ENCODE measurements around the gene MCTP2.

MCTP2 gene

GRCh38 chr15:94300612-94301011 is 69.3 kb downstream of the MCTP2 start:
- no peak for FAIRE-seq

GRCh38 chr15:94305133-94305532 is 73.8 kb downstream of the MCTP2 start:
- no peak for FAIRE-seq

DNA sequence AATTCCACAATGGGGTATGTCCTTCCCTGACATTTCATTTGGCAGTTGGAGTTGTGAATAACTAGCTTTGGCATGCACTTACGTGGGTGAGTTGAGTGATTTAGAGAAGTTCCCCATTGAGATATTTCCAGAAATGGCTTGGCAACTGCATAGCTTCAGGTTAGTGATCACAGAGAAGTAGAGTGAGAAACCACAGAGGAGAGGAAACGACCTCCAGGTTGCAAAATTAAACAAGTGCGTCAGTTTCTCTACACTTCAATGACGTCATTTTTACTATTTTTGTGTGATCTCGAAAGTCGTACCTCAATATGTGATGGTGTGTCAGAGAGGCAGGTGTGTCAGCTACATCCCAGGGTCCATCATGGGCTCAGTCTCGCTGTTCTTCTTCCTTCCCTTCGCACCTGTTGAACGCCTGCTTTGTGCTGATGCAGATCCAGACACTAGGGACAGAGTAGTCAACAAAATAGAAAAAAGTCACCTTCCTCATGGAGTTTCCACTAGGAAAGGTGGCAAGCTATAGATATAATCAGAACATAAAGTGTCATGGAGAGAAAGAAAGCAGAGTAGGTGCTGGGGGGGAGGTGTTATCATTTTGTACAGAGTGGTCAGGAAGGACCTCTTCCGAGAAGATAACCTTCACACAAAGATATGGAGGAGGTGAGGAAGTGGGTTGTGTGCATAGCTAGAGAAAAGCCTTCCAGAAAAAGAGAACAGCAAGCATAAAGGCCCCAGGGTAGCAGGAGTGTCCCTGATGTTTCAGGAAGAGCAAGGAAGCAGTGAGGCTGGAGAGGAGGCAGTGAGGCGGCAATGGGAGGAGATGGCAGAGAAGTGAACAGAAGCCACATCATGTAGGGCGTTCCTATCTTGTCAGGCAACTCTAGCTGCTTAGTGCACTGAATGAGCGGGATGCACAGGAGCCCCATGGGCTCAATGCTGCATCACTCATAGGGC is 75.6 kb downstream of the MCTP2 start:
- FAIRE-seq, result no peak

DNA sequence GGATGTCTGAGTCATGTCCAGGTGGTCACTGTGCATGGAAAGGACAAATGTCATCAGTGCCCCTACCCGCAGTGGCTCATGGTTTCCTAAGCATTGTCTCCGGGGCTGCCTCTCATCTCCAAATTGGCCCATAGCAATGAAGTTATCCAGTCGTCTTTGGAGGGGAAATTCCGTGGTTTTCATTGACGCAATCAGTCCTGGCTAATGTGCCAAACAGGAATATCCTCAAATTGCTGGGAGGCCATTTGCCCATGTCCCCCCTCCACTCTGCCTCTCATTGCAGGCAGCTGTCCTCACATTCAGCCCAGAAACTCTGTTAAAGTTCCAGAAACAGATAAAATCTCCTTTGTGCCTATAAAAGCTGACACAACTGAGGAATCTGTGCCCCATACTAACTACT is 81.6 kb downstream of the MCTP2 start:
- no peak for FAIRE-seq

GRCh38 chr15:94314639-94315038 is 83.3 kb downstream of the MCTP2 start:
- FAIRE-seq, result no peak

DNA sequence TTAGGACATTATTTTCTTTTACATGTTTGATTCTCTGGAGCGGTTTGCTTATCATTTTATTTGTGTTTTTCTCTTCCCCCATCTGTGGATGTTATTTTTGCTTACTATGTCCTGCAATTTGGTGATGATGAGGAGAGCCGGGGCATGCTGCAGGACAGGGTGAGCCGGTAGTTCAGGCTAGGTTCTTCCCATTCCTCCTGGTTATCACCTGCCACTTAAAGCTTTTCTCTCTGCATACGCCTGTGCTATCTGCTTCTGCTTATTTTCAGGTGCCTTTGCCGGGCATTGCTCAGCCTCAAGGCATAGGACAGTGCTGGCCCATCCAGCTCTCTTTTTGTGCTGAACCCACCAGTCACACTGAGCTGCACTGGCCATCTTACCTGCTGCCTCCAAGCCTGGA is 85.8 kb downstream of the MCTP2 start:
- no peak for FAIRE-seq

DNA sequence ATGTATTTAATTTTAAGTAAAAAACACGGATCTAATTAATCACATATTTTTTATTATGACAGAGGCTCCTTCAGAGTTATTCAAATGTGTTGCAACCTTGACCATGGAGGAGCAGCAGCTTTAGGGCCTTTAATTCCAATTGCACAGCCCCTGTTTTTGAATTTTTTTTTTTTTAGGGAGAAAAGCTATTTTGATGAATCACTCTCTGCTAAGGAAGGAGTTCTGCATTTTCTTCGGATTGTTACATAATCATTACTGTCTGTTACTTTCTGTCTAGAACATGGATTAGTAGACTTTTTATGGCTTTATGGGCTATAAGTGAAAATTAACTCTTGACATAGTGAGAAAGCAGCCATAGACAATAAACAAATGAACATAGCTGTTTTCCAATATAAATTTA is 90.8 kb downstream of the MCTP2 start:
- FAIRE-seq, result no peak

- no peak for FAIRE-seq
These were observed 91.7 kb downstream of the MCTP2 start for GRCh38 chr15:94323076-94323475.

GRCh38 chr15:94324117-94324826 is 92.9 kb downstream of the MCTP2 start:
- FAIRE-seq, result peak; percentile 87

DNA sequence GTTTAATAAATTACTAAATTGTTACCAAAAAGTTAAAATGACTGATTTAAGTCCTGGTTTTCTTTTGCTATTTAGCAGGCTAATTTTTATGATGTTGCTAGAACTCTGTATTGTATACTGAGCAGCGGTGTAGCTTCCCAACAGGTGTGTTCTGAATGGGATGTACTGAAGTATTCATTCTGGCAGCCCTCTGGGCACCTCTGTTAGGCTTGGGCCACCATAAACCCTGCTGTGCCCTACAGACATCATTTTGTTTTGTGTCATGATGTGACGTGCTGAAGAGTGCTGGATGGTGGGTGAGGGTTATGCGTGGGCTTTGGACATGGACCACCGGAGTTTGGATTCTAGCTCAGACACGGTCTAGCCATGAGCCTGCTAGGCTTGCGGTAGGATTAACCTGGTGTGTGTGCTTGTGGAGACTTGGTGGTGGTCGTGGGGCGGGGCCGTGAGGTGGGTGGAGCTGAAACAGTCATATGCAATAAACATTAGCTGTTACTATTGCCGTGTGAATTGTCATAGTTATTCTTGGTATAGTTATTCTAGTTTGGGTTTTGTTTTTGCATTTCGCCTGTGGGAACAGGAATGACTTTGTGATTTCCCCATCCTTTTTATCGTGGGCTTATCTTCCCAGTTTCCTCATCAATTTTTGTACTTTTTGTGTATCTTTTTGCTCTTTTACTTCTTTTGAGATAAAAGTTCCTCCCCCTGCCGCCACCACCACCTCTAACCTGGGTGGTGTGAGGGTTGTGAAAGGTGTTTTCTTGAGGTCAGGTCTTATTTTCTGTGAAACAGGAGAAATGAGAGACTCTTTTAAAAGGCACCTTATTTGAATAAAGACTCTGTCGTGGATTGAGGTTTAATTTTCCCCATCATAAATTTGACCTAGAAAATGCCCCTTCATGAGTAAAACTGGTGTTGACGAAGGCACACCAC is 93.7 kb downstream of the MCTP2 start:
- FAIRE-seq, result no peak

DNA sequence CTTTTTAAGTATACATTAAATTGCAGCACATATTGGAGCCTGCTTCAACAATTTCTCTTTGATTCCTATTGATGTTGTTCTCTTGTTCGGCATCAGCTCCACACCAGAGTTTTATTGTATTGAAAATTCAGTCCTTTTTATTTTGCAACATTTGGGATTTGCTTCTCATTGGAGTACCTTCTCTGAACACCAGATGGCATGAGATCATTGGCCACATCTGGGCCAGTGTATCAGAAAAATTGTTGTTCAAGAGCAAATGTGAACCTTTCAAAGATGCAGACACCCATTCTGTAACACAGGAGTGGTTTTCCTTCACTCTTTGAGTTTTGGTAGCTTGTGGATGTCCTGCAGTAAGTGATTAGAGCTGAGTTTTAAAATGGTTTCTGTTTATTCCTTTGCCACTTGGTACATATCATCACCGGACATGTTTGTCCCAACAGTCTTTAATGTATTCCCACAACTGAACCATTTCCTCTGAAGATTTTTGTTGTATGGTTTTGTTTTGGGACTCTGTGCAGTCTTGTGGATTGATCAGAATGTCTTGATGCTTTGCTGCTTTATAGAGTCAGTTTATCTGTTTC is 96.1 kb downstream of the MCTP2 start:
- FAIRE-seq, result peak; percentile 73

DNA sequence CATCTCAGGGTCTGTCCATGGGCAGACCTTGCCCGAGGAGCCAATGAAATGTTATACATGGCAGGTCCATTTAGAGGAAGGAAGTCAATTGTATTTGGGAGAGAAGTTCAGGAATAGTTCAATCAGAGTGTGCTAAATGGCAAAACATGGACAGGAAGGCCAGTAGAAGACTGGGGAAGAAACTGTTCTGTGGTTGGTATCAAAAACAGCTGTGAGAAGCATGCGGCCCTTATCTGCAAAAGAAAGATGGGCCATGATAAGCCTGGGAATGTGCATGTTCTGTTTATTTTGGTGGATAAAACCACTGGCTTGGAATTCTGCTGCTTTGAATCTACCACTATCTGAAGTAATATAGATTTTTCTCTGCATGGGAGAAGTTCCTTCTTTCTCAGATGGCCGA is 100.4 kb downstream of the MCTP2 start:
- no peak for FAIRE-seq

- peak; percentile 41 for FAIRE-seq
These were observed 104.3 kb downstream of the MCTP2 start for GRCh38 chr15:94335616-94336015.

- FAIRE-seq, result no peak
These were observed 105.6 kb downstream of the MCTP2 start for GRCh38 chr15:94336817-94337467.

GRCh38 chr15:94338243-94338846 is 107.0 kb downstream of the MCTP2 start:
- no peak for FAIRE-seq

- peak; percentile 76 for FAIRE-seq
These were observed 114.9 kb downstream of the MCTP2 start for GRCh38 chr15:94346282-94346681.

DNA sequence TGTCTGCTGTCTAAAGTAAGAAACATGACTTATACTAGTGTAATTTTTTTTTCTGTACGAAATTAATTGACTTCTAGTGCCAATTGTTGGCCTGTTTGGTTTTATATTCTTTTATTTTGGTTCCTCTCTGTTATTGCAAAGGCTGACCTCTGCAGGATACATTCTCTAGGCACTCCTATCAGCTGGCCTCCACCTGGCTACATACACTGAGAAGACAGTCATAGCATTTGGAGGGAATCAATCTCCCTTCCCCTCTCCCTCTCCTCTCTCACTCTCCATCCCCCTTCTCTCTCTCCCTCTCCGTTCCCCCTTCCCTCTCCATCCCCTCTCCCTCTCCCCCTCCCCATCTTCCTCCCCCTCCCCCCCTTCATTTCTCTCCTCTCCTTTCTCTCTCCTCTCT is 116.7 kb downstream of the MCTP2 start:
- no peak for FAIRE-seq

DNA sequence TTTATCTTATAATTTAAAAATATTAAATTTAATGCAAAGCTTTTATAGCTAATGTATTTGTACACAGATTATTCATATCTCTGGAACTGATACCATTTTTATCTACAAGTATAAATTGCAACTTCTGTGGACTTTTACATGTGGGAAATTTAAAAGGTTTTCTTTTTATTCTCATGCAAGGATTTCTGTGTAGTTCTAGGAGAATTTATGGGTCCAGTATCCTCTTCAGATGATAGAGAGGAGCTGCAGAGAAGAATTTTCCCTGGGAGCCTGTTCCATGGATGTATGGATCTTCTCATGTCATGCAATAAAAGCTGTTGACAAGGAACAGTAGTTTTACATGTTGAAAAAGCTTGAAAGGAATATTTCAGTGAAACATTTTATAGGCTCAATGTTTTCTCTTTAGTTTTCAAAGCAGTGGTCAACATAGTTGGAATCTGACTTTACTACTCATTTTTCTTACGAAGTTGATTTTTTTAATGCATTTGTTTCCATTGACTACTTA is 119.7 kb downstream of the MCTP2 start:
- FAIRE-seq, result no peak

GRCh38 chr15:94352636-94353487 is 121.5 kb downstream of the MCTP2 start:
- peak; percentile 31 for FAIRE-seq

DNA sequence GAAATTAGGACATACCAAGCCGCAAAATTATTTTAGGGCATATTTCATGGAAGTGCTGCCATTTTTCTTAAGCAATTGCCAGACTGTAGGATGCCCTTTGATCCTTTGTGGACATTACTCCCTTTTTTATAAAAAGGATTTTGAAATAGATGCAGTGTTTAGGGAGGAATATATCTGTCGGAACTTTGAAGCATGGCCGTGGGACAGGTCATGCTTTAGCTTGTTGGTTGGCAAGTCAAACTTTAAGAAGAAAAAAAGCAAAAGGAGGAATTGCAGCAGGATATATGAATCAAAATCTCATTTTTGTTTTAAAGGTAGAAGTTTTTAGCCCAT is 122.1 kb downstream of the MCTP2 start:
- FAIRE-seq, result no peak
